ENCODE results near the gene HS3ST4. TPM values are rescaled to one million over a fixed set of nuclear protein-coding genes. Genes with fewer than 3 reads are reported as not detected.

The HS3ST4 gene
- total RNA-seq, 4 donors from 2014 or later, result not detected

GRCh38 chr16:25925421-25925820 is 233.7 kb downstream of the HS3ST4 start:
- ATAC-seq (ENCODE audit: low FRiP score) (no peak), DNase-seq (ENCODE audit: low spot score) (no peak)
- TF ChIP-seq, protein P1, sequence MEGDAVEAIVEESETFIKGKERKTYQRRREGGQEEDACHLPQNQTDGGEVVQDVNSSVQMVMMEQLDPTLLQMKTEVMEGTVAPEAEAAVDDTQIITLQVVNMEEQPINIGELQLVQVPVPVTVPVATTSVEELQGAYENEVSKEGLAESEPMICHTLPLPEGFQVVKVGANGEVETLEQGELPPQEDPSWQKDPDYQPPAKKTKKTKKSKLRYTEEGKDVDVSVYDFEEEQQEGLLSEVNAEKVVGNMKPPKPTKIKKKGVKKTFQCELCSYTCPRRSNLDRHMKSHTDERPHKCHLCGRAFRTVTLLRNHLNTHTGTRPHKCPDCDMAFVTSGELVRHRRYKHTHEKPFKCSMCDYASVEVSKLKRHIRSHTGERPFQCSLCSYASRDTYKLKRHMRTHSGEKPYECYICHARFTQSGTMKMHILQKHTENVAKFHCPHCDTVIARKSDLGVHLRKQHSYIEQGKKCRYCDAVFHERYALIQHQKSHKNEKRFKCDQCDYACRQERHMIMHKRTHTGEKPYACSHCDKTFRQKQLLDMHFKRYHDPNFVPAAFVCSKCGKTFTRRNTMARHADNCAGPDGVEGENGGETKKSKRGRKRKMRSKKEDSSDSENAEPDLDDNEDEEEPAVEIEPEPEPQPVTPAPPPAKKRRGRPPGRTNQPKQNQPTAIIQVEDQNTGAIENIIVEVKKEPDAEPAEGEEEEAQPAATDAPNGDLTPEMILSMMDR (IDR thresholded peaks at IDR 0.05), result no peak

DNA sequence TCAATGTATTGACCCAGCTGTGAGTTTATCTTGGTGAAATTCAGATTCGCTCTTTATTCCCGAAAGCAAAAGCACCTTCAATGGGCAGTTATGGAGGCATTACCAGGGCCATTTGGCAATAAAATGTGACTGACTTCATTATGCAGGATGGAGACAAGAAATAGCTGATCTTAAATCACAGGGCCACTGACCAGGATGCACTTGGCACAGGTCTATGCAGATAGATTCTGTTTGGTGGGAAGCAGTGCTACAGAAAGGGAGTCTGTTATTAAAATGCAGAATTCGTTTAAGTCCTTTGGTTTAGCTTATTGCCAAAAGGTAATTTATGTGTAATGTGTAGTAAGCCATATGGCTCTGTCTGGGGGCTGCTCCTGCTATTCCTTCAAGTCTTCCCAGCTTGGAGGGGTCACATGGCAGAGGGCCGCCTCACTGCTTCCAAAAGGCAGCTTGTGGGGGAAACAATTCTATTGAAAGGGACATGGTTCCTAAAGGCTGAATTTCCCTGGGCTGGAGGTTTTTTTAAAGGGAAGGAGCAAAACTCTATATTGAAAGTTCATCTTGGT is 239.8 kb downstream of the HS3ST4 start:
- TF ChIP-seq, protein P1 (IDR thresholded peaks at IDR 0.05), result no peak
- ATAC-seq (ENCODE audit: low FRiP score) (no peak), DNase-seq (ENCODE audit: low spot score) (no peak)

DNA sequence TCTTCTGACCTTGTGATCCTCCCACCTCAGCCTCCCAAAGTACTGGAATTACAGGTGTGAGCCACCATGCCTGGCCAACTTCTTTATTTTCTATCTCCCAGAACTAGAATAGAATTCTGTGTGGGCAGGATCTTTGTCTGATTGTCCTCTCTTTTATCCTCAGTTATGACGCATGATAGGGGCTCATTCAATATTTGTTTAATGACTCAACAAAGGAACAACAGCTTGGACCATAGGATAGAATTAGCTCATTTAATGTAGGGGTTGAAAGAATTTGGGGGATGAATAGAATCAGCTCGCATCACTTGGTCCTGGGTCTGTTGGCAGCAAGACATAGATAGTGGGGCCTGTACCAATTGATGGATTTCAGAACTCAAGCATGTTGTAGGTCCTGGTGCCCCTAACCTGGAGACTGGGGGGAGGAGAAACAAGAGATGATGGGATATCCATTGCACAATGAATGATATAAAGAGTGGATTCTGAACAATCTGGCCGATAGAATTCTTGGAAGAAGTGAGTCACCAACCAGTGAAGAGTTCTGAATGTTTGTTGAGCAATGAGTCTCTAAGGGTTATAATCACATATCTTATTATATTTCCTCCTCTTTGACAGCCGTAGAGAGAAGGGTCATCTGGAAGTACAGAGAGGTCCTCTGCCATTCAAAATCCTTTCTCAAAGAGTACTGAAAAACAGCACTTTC is 250.2 kb downstream of the HS3ST4 start:
- TF ChIP-seq, protein P1 (IDR thresholded peaks at IDR 0.05), result no peak
- ATAC-seq (ENCODE audit: low FRiP score) (no peak), DNase-seq (ENCODE audit: low spot score) (no peak)

- TF ChIP-seq, protein P1 (IDR thresholded peaks at IDR 0.05), result no peak
- no peak for ATAC-seq (ENCODE audit: low FRiP score)
- DNase-seq (ENCODE audit: low spot score), result no peak
Observed at GRCh38 chr16:25950586-25951281, 259.0 kb downstream of the HS3ST4 start.

- ATAC-seq (ENCODE audit: low FRiP score) (no peak), DNase-seq (ENCODE audit: low spot score) (no peak)
- TF ChIP-seq, protein P1 (IDR thresholded peaks at IDR 0.05), result no peak
Observed at GRCh38 chr16:25951999-25952398, 260.2 kb downstream of the HS3ST4 start.

DNA sequence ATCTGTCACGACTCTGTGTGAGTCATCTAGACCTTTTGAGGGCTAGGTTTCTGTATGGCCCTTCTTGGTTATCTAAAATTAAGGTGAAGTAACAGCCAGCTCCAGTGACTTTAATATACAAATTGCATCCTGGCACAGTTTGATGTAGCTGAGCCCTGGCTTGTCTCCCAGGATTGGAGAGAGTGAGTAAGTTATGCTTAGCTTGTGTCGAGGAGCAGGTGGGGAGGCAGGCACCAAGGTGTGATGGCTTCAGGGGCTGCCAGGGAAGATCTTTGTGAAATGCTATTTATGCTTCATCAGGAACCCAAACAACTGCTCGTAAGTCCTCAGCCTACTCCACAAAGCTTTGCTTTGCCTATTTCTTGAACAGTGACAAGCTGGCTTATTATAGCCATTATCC is 261.2 kb downstream of the HS3ST4 start:
- TF ChIP-seq, protein P1 (IDR thresholded peaks at IDR 0.05), result no peak
- no peak for DNase-seq (ENCODE audit: low spot score)
- ATAC-seq (ENCODE audit: low FRiP score), result no peak

Measured in omental fat pad (tissue), 4 donors.